Erythroblast (primary cell): Measurements from ENCODE around the gene THBS2.

Experiments
- GATA1 ChIP-seq: IDR thresholded peaks from 2 replicates; pipeline ENCODE4 v1.6.1; 2011; ENCODE audit warnings: low read depth, mild to moderate bottlenecking, control low read depth, low read length, moderate library complexity
- POLR2A ChIP-seq: IDR thresholded peaks from 2 replicates; pipeline ENCODE4 v1.6.1; 2011; ENCODE audit warnings: mild to moderate bottlenecking, low read length

GRCh38 chr6:169283924-169284323 is 30.3 kb upstream of the THBS2 start:
- TF ChIP-seq GATA1 (no peak), POLR2A (no peak)
